Uterus (tissue), 2 donors: ENCODE results near the gene TCEAL8.

ENCODE experiments used
- CTCF ChIP-seq, 4 experiments: fragments of 200-600 bp in 2 of 4; fragments of 450-650 bp in 2 of 4; sonication (generic) in 2 of 4; IDR thresholded peaks; one replicate each; pipeline ENCODE4 v1.5.1; 2016 to 2019; ENCODE audit warnings: antibody characterized with exemption in 4 of 4, mild to moderate bottlenecking in 2 of 4, moderate library complexity in 1 of 4
- POLR2A ChIP-seq, 2 donors: fragments of 450-650 bp; IDR thresholded peaks; one replicate each; pipeline ENCODE4 v1.6.1; 2016; ENCODE audit warnings: antibody characterized with exemption in 2 of 2, mild to moderate bottlenecking in 1 of 2, moderate library complexity in 1 of 2

GRCh38 chrX:103254921-103255493, at the start of gene TCEAL8:
- TF ChIP-seq CTCF (IDR thresholded peaks at IDR 0.05) (no peak), POLR2A (IDR thresholded peaks at IDR 0.05) (peak; percentile 64 to 78)
